Stimulated activated CD8-positive, alpha-beta memory T cell treated with anti-CD3 and anti-CD28 coated beads, Interleukin-4, amount 100 ng/mL, for 4 hours (primary cell): Measurements from ENCODE around the gene PLAU.

ENCODE experiments used
- DNase-seq, 2 donors: peaks; one replicate each; pipeline ENCODE4 v3.0.0-alpha.2; 2020; ENCODE audit warnings: low read depth in 2 of 2, low spot score in 1 of 2

The PLAU gene

DNA sequence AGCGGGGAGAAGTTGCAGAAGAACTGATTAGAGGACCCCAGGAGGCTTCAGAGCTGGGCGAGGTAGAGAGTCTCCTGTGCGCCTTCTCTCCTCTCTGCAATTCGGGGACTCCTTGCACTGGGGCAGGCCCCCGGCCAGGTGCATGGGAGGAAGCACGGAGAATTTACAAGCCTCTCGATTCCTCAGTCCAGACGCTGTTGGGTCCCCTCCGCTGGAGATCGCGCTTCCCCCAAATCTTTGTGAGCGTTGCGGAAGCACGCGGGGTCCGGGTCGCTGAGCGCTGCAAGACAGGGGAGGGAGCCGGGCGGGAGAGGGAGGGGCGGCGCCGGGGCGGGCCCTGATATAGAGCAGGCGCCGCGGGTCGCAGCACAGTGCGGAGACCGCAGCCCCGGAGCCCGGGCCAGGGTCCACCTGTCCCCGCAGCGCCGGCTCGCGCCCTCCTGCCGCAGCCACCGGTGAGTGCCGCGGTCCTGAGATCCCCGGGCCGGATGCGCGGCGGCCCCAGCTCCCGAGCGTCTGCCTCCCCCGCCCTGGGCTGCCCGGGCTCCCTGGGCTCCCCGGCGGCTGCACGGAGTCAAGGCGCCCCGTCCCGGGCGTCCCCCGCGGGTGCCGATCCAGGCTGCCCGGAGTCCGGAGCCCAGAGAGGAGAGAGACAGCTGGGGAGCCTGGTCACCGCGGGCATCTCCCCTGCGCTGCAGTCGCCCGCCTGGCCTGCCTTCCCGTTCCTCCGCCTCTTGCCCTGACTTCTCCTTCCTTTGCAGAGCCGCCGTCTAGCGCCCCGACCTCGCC, at the start of gene PLAU:
PLAU (plus strand) TSS at position 369 of the 789 bp plus-strand sequence. CDS start 424 bp downstream, outside the sequence.
- DNase-seq: no peak

DNA sequence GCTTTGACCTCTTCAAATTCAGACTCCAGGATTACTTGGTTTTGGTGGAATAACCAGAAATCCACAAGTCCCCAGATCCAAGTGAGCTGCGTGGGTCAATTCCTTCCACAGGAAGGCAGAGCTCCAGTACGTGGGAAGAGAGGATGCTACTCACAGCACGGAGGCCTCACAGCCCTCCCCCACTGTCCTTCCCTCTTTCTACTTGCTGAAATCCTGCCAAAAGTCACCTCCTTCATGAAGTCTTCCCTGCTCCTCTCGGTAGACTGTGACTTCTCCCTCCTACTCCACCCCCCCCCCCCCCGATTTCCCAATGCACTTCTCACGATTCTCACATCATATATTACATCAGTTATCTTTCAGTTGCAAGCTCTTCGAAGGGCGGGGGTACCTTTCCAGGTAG, 48.9 kb upstream of the PLAU start:
- DNase-seq: no peak

DNA sequence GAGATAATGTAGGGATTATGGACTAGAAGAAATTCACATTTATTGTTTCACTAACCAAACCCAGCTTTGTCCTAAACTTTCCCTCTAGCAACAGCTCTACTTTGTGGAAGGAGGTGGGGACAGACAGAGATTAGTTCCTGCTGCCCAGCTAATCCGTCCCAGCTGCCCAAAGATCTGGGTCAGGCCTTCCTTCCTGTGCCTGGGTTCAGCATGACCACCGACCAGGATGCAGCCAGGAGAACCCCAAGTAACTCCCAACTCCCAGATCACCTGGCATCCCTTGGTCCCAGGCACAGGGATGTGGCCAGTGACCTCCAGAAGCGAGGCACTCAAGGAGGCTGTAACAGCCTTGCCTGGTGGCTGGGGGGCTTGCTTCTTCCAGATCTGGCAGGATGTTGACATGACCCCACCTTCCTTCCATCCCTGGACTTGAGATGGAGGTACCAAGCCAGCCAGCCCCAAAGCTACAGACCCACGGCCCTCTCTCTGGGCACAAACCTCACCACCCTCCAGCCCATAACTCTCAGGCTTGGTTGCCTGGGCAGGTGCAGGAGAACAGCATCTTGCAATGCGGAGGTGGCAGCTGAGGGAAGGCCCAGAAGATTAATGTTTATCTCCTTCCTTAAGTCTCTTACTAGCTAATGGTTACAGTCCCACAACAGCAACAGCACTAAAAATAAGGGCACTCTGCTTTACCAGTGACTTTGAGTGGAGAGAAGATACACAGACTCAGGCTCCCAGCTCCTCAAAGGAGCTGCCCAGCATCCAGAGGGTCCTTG, 47.7 kb upstream of the PLAU start:
- no peak for DNase-seq

DNA sequence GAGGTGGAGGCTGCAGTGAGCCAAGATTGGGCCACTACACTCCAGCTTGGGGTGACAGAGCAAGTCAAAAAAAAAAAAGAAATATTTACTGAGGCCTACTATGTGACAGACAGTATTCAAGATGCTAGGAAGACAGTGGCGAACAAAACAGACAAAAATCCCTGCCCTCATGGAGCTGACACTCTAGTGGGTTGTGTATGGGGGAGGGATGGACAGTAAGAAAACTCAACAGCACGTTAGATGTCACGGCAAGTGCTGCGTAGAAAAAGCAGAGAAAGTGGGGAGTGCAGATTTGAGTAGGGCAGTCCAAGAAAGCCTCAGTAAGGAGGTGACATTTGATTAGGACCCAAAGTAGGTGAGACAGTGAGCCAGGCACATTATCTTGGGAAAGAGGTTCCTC, 46.7 kb upstream of the PLAU start:
- DNase-seq: no peak

DNA sequence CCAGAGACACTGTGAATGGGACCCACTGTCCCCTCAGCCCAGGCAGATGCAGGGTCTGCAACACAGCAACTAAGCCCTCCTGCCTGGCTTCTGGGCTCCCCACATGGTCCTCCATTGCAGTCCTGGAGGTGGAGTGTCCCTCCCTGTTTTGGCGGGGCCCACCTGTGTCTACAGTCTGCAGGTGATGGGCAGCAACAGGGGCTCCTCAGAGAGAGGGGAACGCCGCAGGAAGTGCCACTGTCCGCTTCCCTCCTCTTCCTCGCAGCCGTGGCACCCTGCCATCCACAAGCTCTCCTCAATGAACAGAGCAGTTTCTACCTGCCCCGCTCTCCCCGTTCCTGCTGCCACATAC, 45.8 kb upstream of the PLAU start:
- no peak for DNase-seq

DNA sequence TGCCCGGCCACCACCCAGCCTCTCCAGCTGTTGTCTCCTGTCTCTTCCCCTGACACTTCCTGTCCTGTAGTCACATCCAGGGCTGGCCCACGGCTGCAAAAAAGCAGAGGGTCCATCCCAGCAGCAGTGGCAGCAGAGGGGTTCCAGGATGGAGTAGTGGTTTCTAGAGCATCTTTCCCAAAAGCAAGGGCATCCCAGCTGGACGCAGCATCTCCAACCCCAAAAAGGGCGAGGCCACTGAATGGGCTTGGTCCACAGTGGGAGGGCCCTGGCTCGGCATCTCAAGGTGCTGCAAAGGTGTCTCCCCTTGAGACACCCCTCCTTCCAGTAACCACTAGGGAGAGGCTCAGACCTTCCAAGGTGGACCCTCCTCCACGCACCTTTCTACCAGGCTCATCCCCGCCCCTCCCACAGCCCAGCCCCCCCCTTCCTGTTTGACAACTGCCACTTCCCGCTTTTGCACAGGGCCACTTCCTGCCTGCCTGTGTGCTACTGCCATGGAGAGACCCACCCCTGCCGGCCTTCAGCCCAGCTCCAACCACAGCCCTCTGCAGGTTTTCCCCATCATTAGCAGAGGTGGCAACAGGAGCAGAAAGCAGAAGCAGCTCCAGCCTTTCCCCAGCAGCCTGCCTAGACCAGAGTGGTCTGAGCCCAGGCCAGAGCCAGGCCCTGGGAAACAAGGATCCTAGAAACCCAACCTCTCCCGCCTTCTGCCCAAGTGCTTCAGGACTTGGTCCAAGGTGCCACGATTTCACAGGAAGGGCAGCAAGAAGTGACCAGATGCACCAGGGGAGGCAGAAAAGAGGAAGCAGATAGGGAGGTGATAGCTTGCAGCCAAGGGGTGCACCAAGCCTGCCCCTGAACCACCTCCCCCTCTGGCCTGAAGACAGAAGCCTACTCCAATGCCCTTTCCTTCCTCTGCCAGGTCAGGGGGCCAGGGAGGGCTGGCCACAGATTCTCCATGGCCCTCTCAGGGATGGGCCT, 45.2 kb upstream of the PLAU start:
- no peak for DNase-seq

DNA sequence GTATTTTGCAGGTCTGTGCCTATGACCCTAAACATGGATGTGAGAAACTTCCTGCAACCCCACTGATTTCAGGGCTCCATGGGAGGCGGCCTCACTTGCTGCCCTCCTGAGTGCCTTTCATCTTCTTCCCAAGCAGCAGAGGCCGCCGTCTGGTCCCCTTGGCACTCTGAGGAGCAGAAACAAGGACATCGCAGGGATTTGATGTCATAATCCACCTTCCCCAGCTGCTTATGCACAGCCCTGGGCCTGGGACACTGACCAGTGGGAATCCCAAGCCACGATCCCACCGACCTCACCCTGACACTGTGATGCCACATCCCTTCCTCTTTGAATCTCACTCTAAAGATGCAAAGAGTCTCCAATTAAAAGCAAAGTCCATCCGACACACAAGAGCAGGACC, 44.3 kb upstream of the PLAU start:
- DNase-seq: no peak

DNA sequence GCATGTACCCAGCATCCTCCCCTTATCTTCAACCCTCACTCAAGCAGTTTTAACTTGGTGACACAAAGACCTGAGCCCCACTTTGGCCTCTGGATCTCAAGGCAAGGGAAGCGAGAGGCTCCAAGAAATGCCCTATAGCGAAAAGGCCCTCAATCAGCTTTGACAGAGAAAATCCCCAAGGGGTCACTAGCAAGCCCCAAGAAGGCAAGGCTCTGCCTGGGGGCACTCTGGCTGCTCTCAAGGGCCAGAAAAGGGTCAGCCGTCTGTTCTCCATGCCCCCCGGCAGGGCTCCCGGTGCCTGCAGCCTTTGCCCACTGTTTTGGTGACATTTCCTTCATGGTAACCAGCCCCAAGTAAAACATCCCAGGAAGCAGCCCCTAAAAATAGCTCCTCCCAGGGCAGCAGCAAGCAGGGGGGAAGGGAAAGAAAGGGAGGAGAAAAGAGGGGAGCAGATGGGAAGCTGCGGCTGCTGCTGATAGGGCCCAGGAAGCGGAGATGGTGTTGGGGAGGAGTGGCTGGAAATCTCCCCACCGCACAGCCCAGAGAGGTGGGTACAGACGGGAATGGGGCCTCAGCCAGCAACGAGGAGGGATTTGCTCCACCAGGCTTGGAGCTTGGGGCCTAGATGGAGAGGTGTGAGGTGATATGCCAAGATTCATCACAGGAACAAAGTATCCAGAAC, 43.7 kb upstream of the PLAU start:
- DNase-seq: no peak

DNA sequence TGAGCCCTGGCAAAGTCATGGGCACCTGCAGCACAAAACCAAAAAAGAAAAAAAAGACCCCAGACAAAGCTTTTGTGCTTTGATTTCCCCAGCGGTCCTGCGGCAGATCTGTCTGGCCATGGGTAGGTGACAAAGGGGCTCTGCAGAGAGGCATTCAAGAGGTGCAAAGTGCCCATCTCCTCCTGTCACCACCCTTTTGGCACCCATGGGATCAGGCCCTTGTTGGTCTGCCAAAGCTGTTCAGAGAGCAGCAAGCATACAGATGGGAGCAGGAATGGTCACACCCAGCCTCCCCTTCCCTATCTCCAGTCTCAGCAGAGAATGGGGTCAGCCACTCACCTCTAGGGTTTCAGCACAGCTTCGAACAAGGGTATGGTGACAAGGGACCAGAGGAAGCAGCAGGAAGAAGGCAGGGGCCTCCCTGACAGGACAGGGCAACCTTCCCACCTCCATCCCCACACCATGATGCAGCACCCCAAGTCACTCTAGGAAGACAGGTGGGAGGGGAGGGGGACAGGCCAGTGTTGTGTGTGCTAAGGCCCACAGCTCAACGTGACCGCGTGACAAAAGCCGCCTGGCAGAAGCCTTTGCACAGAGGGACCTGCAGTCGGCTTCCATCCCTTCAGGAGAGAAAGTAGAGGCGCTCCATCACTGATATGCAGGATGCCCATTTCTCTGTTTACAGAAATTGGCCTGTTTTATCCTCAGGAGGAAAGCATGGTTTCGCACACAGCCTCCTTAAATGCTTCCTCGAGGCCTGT, 42.9 kb upstream of the PLAU start:
- no peak for DNase-seq

DNA sequence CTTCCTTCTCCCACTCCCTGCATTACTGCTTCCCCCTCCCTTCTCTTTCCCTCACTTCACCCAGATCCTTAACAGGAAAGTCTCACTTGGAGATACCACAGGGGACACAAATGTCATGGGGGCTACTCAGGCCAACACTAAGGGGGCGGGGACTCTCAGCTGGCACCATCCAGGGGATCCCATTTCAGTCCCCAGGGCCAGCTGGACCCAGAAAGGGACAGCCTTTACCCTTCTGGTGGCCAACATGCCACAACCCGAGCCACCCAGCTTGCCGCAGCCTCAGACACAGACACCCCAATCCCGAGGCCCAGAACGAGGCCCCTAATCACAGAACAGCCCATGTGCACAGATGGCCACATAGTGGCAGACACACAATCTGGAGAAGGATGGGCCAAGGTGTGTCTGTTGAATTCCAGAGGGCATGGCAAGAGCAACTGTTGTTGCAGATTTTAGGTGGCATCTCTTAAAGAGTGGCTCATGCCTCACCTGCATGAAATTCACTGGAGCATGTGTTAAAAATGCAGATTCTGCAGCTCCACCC, 42.2 kb upstream of the PLAU start:
- DNase-seq: no peak

DNA sequence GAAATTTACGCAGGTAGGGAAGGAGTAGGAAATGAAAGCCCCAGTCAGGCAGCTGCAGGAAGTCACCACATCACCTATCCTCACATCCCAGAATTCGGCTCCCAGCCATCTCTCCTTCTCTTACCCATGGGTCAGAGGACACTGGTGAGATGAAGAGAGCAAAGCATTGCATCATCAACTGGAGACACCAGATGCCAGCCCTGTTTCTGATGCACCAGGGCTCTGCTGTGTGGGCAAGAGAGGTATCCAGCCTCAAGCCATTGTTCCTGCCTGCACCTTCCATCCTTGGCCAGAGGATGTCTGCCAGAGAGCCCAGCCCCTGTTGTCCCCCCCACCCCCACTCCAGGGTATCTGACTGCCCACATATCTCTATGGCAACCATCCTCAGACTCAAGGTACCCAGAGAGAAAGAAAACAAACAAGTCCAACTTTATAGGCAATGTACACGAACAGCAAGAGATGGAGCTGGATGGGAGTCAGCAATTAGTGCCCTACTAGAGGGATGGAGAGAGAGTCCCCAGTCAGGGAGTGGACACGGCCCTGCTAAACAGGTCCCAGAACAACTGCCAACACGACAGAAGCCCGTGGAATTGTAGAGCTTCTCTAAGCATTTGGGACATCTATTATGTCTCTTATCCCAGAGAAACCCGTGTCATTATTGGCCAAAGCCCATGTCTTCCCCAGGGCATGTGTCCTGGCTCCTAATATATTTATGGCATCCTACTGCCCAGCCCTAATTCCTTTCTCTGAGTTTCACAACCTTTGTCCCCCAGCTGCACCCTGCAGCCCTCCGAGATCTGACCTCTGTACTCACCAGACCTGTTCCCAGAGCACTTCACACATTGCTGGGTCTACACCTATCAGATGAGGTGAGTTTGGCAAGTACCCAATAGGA, 39.4 kb upstream of the PLAU start:
- DNase-seq: no peak

DNA sequence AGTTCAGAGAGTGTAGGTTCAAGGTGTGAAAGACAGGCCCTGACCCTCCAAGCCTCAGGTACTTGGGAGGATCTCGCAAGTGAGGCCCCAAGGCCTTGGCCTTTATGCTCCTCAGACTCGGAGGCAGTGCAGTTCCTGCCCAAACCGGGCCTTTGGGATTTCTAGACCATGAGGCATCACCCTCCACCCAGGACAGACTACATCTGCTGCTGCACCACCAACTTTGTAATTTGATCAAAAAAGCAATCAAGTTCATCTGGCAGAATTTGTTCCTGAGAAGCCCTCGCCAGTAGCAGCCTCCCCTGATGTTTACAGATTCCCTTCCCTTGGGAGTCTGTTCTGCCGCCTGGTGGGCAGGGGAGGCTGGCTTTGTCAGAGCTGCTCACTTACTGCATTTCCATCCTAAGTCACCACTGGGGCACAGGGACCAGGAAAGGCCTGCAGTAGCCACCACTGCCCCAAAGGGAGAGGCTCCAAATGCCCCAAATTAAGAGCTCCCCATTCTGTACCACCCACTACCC, 38.7 kb upstream of the PLAU start:
- DNase-seq: no peak

DNA sequence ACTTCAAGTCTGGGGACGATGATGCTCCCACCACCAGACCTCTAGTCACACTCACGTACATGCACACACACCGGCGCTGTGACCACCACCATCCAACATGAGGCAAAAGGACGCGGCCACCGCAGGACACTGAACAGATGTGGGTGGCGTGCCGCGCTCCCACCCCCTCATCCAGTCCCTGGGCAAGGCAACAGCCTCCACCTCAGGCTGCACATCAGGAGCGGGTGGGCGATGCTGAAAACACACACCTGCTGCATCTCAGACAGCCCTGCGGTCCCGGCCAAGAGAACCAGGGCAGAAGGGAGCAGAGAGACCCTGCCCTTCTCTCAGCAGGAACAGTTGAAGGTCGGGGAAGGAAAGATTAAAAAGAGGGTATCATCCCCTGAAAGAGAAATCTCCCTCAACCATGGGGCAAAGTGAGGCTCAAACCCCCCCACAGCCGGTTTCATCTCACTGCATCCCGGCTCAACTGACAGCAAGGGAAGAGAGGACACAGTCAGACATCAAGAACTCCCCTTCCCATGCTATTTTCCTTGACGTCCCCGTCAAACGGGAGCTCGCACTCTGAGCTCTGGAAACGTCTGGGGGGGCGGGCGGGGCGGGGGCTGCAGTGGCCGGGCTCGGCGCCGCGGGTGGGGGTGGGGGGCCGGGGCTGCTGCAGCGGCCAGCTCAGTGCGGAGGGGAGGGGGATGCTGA, 37.6 kb upstream of the PLAU start:
- DNase-seq: no peak

DNA sequence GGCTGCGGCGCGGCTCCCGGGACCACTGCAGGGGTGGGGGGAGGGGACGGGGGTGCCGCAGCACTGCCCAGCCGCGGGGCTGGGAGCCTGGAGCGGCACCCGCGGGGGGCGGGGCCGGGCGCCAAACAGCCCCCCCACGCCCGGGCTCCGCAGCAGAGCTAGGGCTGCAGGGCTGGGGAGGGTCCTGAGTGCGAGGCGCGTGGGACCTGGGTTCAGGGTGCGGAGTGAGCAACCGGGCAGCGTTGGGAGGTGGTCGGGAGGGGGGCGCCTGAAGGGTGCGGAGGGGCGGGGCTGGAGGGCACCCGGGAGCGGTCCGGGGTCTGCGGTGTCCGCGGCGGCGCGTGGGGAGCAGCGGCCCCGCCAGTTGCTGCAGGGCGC, 37.1 kb upstream of the PLAU start:
- DNase-seq: no peak

DNA sequence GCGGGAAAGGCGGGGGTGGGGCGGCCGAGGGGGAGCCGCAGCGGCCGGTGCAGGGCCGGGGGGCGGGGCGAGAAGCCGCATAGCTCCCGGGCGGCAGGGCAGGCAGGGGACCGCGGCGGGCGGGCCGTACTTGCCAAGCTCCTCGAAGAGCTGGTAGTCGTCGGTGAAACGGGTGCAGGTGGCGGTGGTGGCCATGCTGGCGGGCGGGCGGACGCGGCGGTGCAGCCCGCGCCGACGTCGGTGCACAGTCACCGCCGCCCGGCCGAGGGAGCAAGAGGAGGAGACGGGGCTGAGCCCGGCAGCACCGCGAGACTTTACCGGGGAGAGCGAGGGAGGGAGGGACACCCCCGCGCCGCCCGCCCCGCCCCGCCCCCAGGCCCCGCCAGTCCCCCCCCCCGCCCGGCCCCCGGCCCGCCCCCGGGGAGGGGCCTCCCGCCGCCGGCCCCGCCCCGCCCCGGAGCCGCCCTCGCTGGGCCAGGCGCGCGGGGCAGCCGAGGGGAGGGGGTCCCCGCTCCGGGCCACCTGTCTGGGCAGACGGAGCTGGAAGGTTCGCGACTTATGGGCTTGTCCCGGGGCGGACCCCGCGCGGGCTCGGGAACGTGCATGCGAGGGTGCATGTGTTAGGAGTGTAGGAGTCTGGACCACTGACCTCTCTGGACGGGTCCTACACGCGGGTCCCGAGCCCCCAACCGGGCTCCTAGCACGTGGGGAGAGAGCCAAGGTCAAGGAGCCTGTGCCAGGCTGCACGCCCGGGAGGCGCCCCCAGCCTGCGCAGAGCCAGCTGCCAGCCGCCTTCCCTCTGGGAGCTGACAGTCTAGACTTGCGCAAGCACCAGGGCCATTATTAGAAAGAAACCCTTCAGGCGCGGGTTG, 36.4 kb upstream of the PLAU start, which contains the start of gene CAMK2G:
CAMK2G (minus strand) TSS at position 289 of the 872 bp plus-strand sequence; CDS start at position 195, 94 bp downstream.
- DNase-seq: peak; percentile 41 to 67

DNA sequence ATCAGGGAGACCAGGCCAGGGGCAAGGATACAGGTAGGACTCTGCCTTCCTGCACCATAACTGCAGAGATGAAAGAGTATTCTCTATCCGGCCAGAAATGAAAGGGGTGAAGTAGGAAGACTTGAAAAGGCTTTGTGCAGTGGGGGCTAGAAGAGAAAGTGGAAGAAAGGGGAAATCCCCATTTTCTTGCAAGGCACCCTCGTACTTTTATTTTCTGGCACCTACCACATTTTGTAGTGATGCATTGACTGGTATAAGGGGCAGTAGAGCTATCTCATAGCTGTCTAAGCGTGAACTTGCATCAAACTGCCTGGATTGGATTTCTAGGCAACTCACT, 35.8 kb upstream of the PLAU start:
- no peak for DNase-seq

DNA sequence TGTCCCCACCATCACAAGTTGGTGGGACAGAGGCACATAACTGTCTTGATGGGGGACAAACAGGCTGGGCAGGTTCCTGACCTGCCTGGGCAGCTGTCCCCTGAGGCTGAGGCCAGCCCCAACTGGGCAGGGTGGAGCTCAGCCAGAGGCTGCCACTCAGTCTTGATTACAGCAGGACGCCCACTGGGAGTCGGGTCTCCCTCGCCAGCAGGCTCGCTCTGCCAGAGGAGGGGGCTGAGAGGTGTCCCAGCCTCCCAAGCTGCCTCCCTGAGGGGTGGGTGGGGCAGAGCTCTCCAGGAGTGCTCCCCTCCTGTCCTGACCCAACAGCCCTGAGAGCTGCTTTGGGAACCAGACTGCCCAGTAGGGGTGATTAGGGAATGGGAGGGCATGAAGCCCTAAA, 34.8 kb upstream of the PLAU start:
- DNase-seq: no peak
